ENCODE data around the gene CFI. TPM values are rescaled to one million over a fixed set of nuclear protein-coding genes. Genes with fewer than 3 reads are reported as not detected.

CFI gene
- total and polyA plus RNA-seq, 9 of the 15 experiments (the other 6 are each of a cell fraction or from before 2014, with no cell fraction given) = 0.30 to 8.4 (median 0.95) TPM

- TF ChIP-seq ZNF655 (CRISPR knock-in tag; IDR thresholded peaks at IDR 0.05) = no peak
- no peak for TF ChIP-seq HNRNPUL1 (IDR thresholded peaks at IDR 0.05; ENCODE audit: low read length)
- no peak for TF ChIP-seq TEAD4 (IDR thresholded peaks at IDR 0.05; ENCODE audit: low read length)
- TF ChIP-seq TEAD4 (CRISPR knock-in tag; IDR thresholded peaks at IDR 0.05; ENCODE audit: borderline replicate concordance) = no peak
- TF ChIP-seq ZEB2 (IDR thresholded peaks at IDR 0.05) = peak; percentile 35; the same call in 1 of the 2 replicates
- TF ChIP-seq CCNT2 (IDR thresholded peaks at IDR 0.05; ENCODE audit: borderline replicate concordance, extremely low read depth, insufficient read length, low read depth, low read length) = peak; percentile 71
- TF ChIP-seq ZNF140 (CRISPR knock-in tag; IDR thresholded peaks at IDR 0.05) = no peak
- peak; percentile 39 for TF ChIP-seq MGA (IDR thresholded peaks at IDR 0.05)
- TF ChIP-seq NRF1 (conservative IDR thresholded peaks at IDR 0.05 in 1 of 2, IDR thresholded peaks at IDR 0.05 in 1 of 2) = peak; percentile 54 to 59
- peak; percentile 26; the same call in 1 of the 2 replicates for TF ChIP-seq BHLHE40 (IDR thresholded peaks at IDR 0.05; ENCODE audit: low read length)
- peak; percentile 76 to 86 (median 77) for TF ChIP-seq CTCF (IDR thresholded peaks at IDR 0.05 in 2 of 3, conservative IDR thresholded peaks at IDR 0.05 in 1 of 3; ENCODE audit: insufficient read depth in 2 of 3, low read depth in 1 of 3, low read length in 3 of 3)
- peak; percentile 60; the same call in 1 of the 2 replicates for TF ChIP-seq MTA3 (IDR thresholded peaks at IDR 0.05; ENCODE audit: borderline replicate concordance)
These were observed 98.7 kb downstream of the CFI start, which contains the start of gene CASP6 (continued) for GRCh38 chr4:109702950-109703663.

Measured in K562 (cell line).